ENCODE results near the gene WNT10A. TPM values are rescaled to one million over a fixed set of nuclear protein-coding genes. Genes with fewer than 3 reads are reported as not detected.

WNT10A gene
- total RNA-seq, 3 donors from 2014 or later = 0.88 to 2.9 TPM; not detected in 1

GRCh38 chr2:218857371-218858137 lies 23.1 kb upstream of the WNT10A start:
- Histone ChIP-seq H3K4me3 (no peak overlapping the region), H3K9me3 (no peaks in the 10 kb centered on the region), H3K4me1 (no peaks in the 10 kb centered on the region), H3K27me3 (peaks cover 3 to 8% of the 10 kb centered on the region in 2 donors), H3K36me3 (no peaks in the 10 kb centered on the region), H3K27ac (peak overlapping the region in 1 of 2 donors; percentile 12)
- TF ChIP-seq POLR2AphosphoS5 (IDR thresholded peaks at IDR 0.05) (no peak), POLR2A (IDR thresholded peaks at IDR 0.05) (no peak), CTCF (IDR thresholded peaks at IDR 0.05) (no peak)
- no peak for DNase-seq (ENCODE audit: low spot score in 2 of 2)
- intact Hi-C loops (cut with DNase I; ENCODE audit: low total_unique reads) = loop anchor here (10.0 kb wide), 1 partner anchor 153 kb away; no protein-coding TSS in a partner anchor

- peak overlapping the region in 1 of 2 donors; percentile 12 for H3K27ac ChIP-seq
Measured at GRCh38 chr2:218858138-218858445, 22.6 kb upstream of the WNT10A start.

GRCh38 chr2:218858671-218859555 lies 21.7 kb upstream of the WNT10A start:
- no peaks in the 10 kb centered on the region for H3K9me3 ChIP-seq
- H3K27me3 ChIP-seq = peaks cover 3 to 8% of the 10 kb centered on the region in 2 donors
- intact Hi-C loops (cut with DNase I; ENCODE audit: low total_unique reads) = loop anchor here (10.0 kb wide), 1 partner anchor 154 kb away; no protein-coding TSS in a partner anchor
- no peaks in the 10 kb centered on the region for H3K4me1 ChIP-seq
- peak overlapping the region; percentile 32 to 81 (median 61) for H3K4me3 ChIP-seq
- H3K36me3 ChIP-seq = no peaks in the 10 kb centered on the region
- no peak for TF ChIP-seq POLR2A (IDR thresholded peaks at IDR 0.05)
- TF ChIP-seq CTCF (IDR thresholded peaks at IDR 0.05) = no peak
- no peak for TF ChIP-seq POLR2AphosphoS5 (IDR thresholded peaks at IDR 0.05)
- H3K27ac ChIP-seq = peak overlapping the region in 1 of 2 donors; percentile 59
- DNase-seq (ENCODE audit: low spot score in 2 of 2) = no peak

More at GRCh38 chr2:218858138-218858445, 22.6 kb upstream of the WNT10A start:
- Histone ChIP-seq H3K4me3 (no peak overlapping the region), H3K9me3 (no peaks in the 10 kb centered on the region), H3K36me3 (no peaks in the 10 kb centered on the region), H3K4me1 (no peaks in the 10 kb centered on the region), H3K27me3 (peaks cover 3 to 8% of the 10 kb centered on the region in 2 donors)
- DNase-seq (ENCODE audit: low spot score in 2 of 2) = no peak
- no peak for TF ChIP-seq POLR2AphosphoS5 (IDR thresholded peaks at IDR 0.05)
- no peak for TF ChIP-seq POLR2A (IDR thresholded peaks at IDR 0.05)
- TF ChIP-seq CTCF (IDR thresholded peaks at IDR 0.05) = no peak
- intact Hi-C loops (cut with DNase I; ENCODE audit: low total_unique reads) = loop anchor here (10.0 kb wide), 1 partner anchor 153 kb away; no protein-coding TSS in a partner anchor

- no peak for TF ChIP-seq CTCF (IDR thresholded peaks at IDR 0.05)
- Histone ChIP-seq H3K27ac (peak within 1 kb of the TSS; percentile 58 to 59), H3K9me3 (no peaks in the 10 kb centered on the region), H3K27me3 (peaks cover 3 to 8% of the 10 kb centered on the region in 2 donors), H3K4me1 (no peaks in the 10 kb centered on the region), H3K36me3 (no peaks in the 10 kb centered on the region), H3K4me3 (peak within 1 kb of the TSS; percentile 32 to 81 (median 61))
- no peak for DNase-seq (ENCODE audit: low spot score in 2 of 2)
- intact Hi-C loops (cut with DNase I; ENCODE audit: low total_unique reads) = loop anchor here (10.0 kb wide), 1 partner anchor 155 kb away; no protein-coding TSS in a partner anchor
Measured at GRCh38 chr2:218859556-218859987, 21.1 kb upstream of the WNT10A start, which contains the start of gene WNT6. TSS of gene WNT6 (plus strand) at chr2:218859805. CDS start at chr2:218860038, 233 bp downstream.
